Inflammatory macrophage (primary cell): ENCODE results near the gene CHRM4.

Experiments used
- DNase-seq, 2 donors: peaks; one replicate each; pipeline ENCODE4 v3.0.0-alpha.2; 2020 to 2022

Gene CHRM4

GRCh38 chr11:46347637-46348311 lies 43.8 kb downstream of the CHRM4 start:
- no peak for DNase-seq

GRCh38 chr11:46346886-46347636 lies 44.5 kb downstream of the CHRM4 start, which contains the start of gene DGKZ:
Gene DGKZ, plus strand, starts transcription at chr11:46347463. Its CDS starts 197 bp downstream, at chr11:46347660.
- DNase-seq, result peak; percentile 87 to 89

- peak; percentile 65 to 66 for DNase-seq
Observed at GRCh38 chr11:46345881-46346484, 45.6 kb downstream of the CHRM4 start.

GRCh38 chr11:46345131-46345597 lies 46.4 kb downstream of the CHRM4 start:
- peak; percentile 75 to 86 for DNase-seq

- DNase-seq, result no peak
Observed at GRCh38 chr11:46343520-46343919, 48.1 kb downstream of the CHRM4 start.

GRCh38 chr11:46342239-46342638 lies 49.3 kb downstream of the CHRM4 start:
- DNase-seq, result peak; percentile 71 to 72

- no peak for DNase-seq
Observed at GRCh38 chr11:46341454-46341853, 50.1 kb downstream of the CHRM4 start.

GRCh38 chr11:46339816-46340215 lies 51.8 kb downstream of the CHRM4 start:
- DNase-seq, result peak; percentile 83 to 88

- DNase-seq, result no peak
Observed at GRCh38 chr11:46338988-46339666, 52.4 kb downstream of the CHRM4 start.

GRCh38 chr11:46338636-46338987 lies 53.0 kb downstream of the CHRM4 start:
- no peak for DNase-seq

- no peak for DNase-seq
Observed at GRCh38 chr11:46337626-46338345, 53.8 kb downstream of the CHRM4 start.

GRCh38 chr11:46336563-46337180 lies 54.9 kb downstream of the CHRM4 start:
- DNase-seq, result peak; percentile 90 to 94

- no peak for DNase-seq
Observed at GRCh38 chr11:46335890-46336562, 55.5 kb downstream of the CHRM4 start.

GRCh38 chr11:46335271-46335670 lies 56.3 kb downstream of the CHRM4 start:
- DNase-seq, result no peak

GRCh38 chr11:46334211-46334610 lies 57.4 kb downstream of the CHRM4 start:
- no peak for DNase-seq
